Spleen (tissue), 11 donors: ENCODE data around the gene BCL10. TPM values are rescaled to one million over a fixed set of nuclear protein-coding genes. Genes with fewer than 3 reads are reported as not detected.

Source experiments
- DNase-seq: peaks from one replicate; pipeline ENCODE4 v3.0.0-alpha.2; 2020
- H3K27ac ChIP-seq, 8 donors: fragments of 200-600 bp; sonication (generic) in 7 of 8; 1 replicate in 4 of 8; 2 replicates in 4 of 8; pipeline versions ENCODE4 v1.5.0 to v1.8.0; 2016 to 2021; ENCODE audit warnings: inconsistent platforms in 4 of 8, mild to moderate bottlenecking in 4 of 8, moderate library complexity in 1 of 8
- H3K27me3 ChIP-seq, 7 donors: fragments of 200-600 bp; sonication (generic) in 6 of 7; replicated peaks in 1 of 7; 1 replicate in 4 of 7; 2 replicates in 3 of 7; pipeline versions ENCODE4 v1.5.0 to v1.8.0; 2016 to 2021; ENCODE audit warnings: inconsistent platforms in 3 of 7, mild to moderate bottlenecking in 1 of 7
- H3K36me3 ChIP-seq, 6 donors: fragments of 200-600 bp; sonication (generic) in 5 of 6; 1 replicate in 4 of 6; 2 replicates in 2 of 6; pipeline versions ENCODE4 v1.5.0 to v1.8.0; 2016 to 2021; ENCODE audit warnings: inconsistent platforms in 2 of 6
- H3K4me1 ChIP-seq, 6 donors: fragments of 200-600 bp; sonication (generic) in 5 of 6; 1 replicate in 3 of 6; 2 replicates in 3 of 6; pipeline versions ENCODE4 v1.5.0 to v1.8.0; 2016 to 2021; ENCODE audit warnings: inconsistent platforms in 3 of 6
- H3K4me3 ChIP-seq, 8 donors: fragments of 200-600 bp; sonication (generic) in 7 of 8; 1 replicate in 4 of 8; 2 replicates in 4 of 8; pipeline versions ENCODE4 v1.5.0 to v1.8.0; 2016 to 2021; ENCODE audit warnings: inconsistent platforms in 4 of 8, mild to moderate bottlenecking in 4 of 8, moderate library complexity in 2 of 8
- H3K9me3 ChIP-seq, 8 donors: fragments of 200-600 bp; sonication (generic) in 7 of 8; 1 replicate in 4 of 8; 2 replicates in 4 of 8; pipeline versions ENCODE4 v1.5.0 to v1.8.0; 2016 to 2021; ENCODE audit warnings: inconsistent platforms in 4 of 8
- POLR2A ChIP-seq, 3 donors: fragments of 450-650 bp; IDR thresholded peaks; one replicate each; pipeline ENCODE4 v1.5.1; 2017; ENCODE audit warnings: antibody characterized with exemption in 3 of 3, mild to moderate bottlenecking in 1 of 3
- POLR2AphosphoS5 ChIP-seq, 3 donors: sonication (generic); formaldehyde crosslinking; IDR thresholded peaks; one replicate each; pipeline ENCODE4 v1.5.1; 2017; ENCODE audit warnings: antibody characterized with exemption in 3 of 3
- WGBS, 5 donors: extraction: QIAGEN DNeasy Blood & Tissue Kit in 3 of 5; methylation state at CpG; one replicate each; pipeline versions ENCODE4 v1.1.5 to v1.1.7; 2013 to 2018; 5-methylcytosine and 5-hydroxymethylcytosine counted together
- intact Hi-C: fragments of 100-400 bp; cut with DNase I; formaldehyde crosslinking; loops from one replicate; pipeline ENCODE4 v1.15.0; 2023; ENCODE audit warnings: low total_unique reads
- polyA plus RNA-seq, 3 donors: library from polyadenylated mRNA; stranded (reverse); fragments of 200-250 nt; gene quantifications; one replicate each; pipeline ENCODE4 v1.2.1, GENCODE V29; 2013
- total RNA-seq, 7 donors: library from RNA; depleted of rRNA in 3 of 7; stranded (reverse); fragments of >200 nt in 3 of 7; fragmentation: NEBNext Ultra II Directional in 4 of 7; extraction: Animal tissue kit (Norgen Biotek cat#: 25700) in 4 of 7; gene quantifications; one replicate each; pipeline versions ENCODE4 v1.1.0 to v1.2.1, GENCODE V29; 2016 to 2021
- TF ChIP-seq, protein P1 (sequence below), 11 experiments: fragments of 200-600 bp in 7 of 11; fragments of 450-650 bp in 4 of 11; sonication (generic) in 4 of 11; IDR thresholded peaks in 8 of 11; conservative IDR thresholded peaks in 3 of 11; 1 replicate in 7 of 11; 2 replicates in 4 of 11; pipeline versions ENCODE4 v1.4.0 to v1.8.0; 2016 to 2021; ENCODE audit warnings: antibody characterized with exemption in 11 of 11, inconsistent platforms in 4 of 11, mild to moderate bottlenecking in 1 of 11
- donor health status: healthy with polysubstance abuse.
- donor health status: DM: no; HTN: no; CAD: no; lungs with moderate emphysema.
- donor health status: DM: no; HTN: no; CAD: no.
- donor health status: Bipolar disorder and iron deficiency.
- donor health status: healthy.
- donor health status: DM: no; HTN: no; CAD: no.
- donor health status: DM: yes; HTN: yes; CAD: no.

Gene BCL10
- total and polyA plus RNA-seq, 10 donors, result 10.5 to 45.1 (median 33.7) TPM

DNA sequence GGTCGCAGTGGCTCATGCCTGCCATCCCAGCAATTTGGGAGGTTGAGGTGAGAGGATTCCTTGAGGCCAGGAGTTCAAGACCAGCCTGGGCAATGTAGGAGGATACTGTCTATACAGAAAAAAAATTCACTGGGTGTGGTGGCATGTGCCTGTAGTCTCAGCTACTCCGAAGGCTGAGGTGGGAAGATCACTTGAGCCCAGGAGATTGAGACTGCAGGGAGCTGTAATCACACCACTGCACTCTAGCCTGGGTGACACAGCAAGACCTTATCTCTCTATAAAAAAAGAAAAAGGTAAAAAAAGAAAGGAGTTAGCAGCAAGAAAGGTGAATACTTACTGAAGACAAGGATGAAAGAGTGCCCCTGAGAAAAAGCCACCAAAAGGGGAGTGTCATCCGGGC is 23.7 kb upstream of the BCL10 start:
- no peak overlapping the region for H3K27ac ChIP-seq
- DNase-seq, result no peak
- H3K27me3 ChIP-seq, result no peaks in the 10 kb centered on the region
- no peak overlapping the region for H3K4me3 ChIP-seq
- H3K4me1 ChIP-seq, result peaks cover 5 to 32% (median 14%) of the 10 kb centered on the region in 6 donors
- no peak for TF ChIP-seq POLR2AphosphoS5 (IDR thresholded peaks at IDR 0.05)
- TF ChIP-seq, protein P1, sequence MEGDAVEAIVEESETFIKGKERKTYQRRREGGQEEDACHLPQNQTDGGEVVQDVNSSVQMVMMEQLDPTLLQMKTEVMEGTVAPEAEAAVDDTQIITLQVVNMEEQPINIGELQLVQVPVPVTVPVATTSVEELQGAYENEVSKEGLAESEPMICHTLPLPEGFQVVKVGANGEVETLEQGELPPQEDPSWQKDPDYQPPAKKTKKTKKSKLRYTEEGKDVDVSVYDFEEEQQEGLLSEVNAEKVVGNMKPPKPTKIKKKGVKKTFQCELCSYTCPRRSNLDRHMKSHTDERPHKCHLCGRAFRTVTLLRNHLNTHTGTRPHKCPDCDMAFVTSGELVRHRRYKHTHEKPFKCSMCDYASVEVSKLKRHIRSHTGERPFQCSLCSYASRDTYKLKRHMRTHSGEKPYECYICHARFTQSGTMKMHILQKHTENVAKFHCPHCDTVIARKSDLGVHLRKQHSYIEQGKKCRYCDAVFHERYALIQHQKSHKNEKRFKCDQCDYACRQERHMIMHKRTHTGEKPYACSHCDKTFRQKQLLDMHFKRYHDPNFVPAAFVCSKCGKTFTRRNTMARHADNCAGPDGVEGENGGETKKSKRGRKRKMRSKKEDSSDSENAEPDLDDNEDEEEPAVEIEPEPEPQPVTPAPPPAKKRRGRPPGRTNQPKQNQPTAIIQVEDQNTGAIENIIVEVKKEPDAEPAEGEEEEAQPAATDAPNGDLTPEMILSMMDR (IDR thresholded peaks at IDR 0.05 in 8 of 11, conservative IDR thresholded peaks at IDR 0.05 in 3 of 11), result no peak
- no peaks in the 10 kb centered on the region for H3K9me3 ChIP-seq
- 71 to 94% (median 79%) methylated on average over 3 of the region's 3 CpGs for WGBS, 5 donors
- intact Hi-C loops, result no loop called here
- no peaks in the 10 kb centered on the region for H3K36me3 ChIP-seq

DNA sequence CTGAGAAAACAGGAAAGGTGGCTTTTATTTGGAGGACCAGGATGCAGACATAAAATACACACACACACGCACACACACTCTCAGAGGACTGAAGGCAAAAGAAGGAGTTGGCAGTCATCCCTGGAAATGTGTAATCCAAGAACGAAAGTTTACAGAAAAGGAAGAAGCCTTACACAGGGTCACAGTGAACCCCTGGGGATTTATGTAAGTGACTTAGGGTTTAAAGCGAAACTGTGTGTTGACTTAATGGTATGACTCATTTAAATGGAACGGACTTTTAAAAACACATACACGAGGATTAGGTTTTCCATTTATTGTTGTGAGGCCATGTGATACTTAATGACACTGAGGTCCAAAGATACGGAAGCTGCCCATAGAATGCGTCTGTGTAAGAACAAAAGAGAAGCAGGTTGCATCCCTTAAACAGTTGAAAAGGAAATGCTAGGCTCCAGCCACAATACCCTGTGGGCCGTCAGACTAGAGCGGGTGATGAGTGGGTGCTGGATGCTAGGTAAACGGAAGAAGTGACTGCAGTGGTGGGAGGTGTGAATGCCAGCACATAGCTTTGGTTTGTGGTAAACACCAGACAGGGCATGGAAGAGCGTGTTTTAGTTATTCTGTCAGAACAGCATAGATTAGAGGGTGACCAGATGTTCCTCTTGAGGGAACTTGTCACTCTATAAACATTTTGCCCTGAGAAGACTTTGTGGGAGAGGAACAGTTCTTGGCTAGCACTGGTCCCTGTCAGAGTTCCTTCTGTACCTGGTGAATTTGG is 21.6 kb upstream of the BCL10 start:
- Histone ChIP-seq H3K9me3 (no peaks in the 10 kb centered on the region), H3K4me3 (peak overlapping the region in 1 of 8 donors; percentile 34), H3K4me1 (peaks cover 9 to 38% (median 14%) of the 10 kb centered on the region in 6 donors), H3K27ac (peak overlapping the region in 7 of 8 donors; percentile 2 to 77 (median 61)), H3K36me3 (no peaks in the 10 kb centered on the region), H3K27me3 (no peaks in the 10 kb centered on the region)
- intact Hi-C loops, result no loop called here
- TF ChIP-seq, protein P1 (IDR thresholded peaks at IDR 0.05 in 8 of 11, conservative IDR thresholded peaks at IDR 0.05 in 3 of 11), result no peak
- TF ChIP-seq POLR2A (IDR thresholded peaks at IDR 0.05) (no peak), POLR2AphosphoS5 (IDR thresholded peaks at IDR 0.05) (peak in 2 of 3 donors; percentile 27 to 57)
- DNase-seq, result peak; percentile 80
- WGBS, 5 donors, result 28 to 52% (median 33%) methylated on average over 11 of the region's 11 CpGs

GRCh38 chr1:85297538-85297854 is 21.1 kb upstream of the BCL10 start:
- peaks cover 9 to 38% (median 14%) of the 10 kb centered on the region in 6 donors for H3K4me1 ChIP-seq
- H3K27ac ChIP-seq, result peak overlapping the region in 7 of 8 donors; percentile 2 to 77 (median 51)
- DNase-seq, result no peak
- no peaks in the 10 kb centered on the region for H3K27me3 ChIP-seq
- intact Hi-C loops, result no loop called here
- no peaks in the 10 kb centered on the region for H3K36me3 ChIP-seq
- TF ChIP-seq, protein P1 (IDR thresholded peaks at IDR 0.05 in 8 of 11, conservative IDR thresholded peaks at IDR 0.05 in 3 of 11), result no peak
- TF ChIP-seq POLR2A (IDR thresholded peaks at IDR 0.05) (no peak), POLR2AphosphoS5 (IDR thresholded peaks at IDR 0.05) (no peak)
- H3K9me3 ChIP-seq, result no peaks in the 10 kb centered on the region
- WGBS, 5 donors, result 50 to 85% (median 70%) methylated on average over 1 of the region's 1 CpG
- peak overlapping the region in 1 of 8 donors; percentile 34 for H3K4me3 ChIP-seq

- intact Hi-C loops, result no loop called here
- 60 to 88% (median 83%) methylated on average over 1 of the region's 1 CpG for WGBS, 5 donors
- TF ChIP-seq POLR2A (IDR thresholded peaks at IDR 0.05), result no peak
- TF ChIP-seq POLR2AphosphoS5 (IDR thresholded peaks at IDR 0.05), result no peak
- TF ChIP-seq, protein P1 (IDR thresholded peaks at IDR 0.05 in 8 of 11, conservative IDR thresholded peaks at IDR 0.05 in 3 of 11), result no peak
- Histone ChIP-seq H3K27me3 (no peaks in the 10 kb centered on the region), H3K36me3 (no peaks in the 10 kb centered on the region), H3K4me1 (peaks cover 9 to 38% (median 14%) of the 10 kb centered on the region in 6 donors), H3K4me3 (no peak overlapping the region), H3K9me3 (no peaks in the 10 kb centered on the region), H3K27ac (peak overlapping the region in 2 of 8 donors; percentile 64 to 73)
- DNase-seq, result no peak
Measured at GRCh38 chr1:85296980-85297379, 20.5 kb upstream of the BCL10 start.
